GM21528 (cell line): ENCODE measurements around the gene DNAJC17.

ENCODE experiments used
- ATAC-seq: cut with Tn5 transposase; IDR thresholded peaks from one replicate; pipeline ENCODE4 v1.9.1; 2021; ENCODE audit warnings: mild to moderate bottlenecking, moderate library complexity; ENCODE audit not compliant: unreplicated experiment, low FRiP score

Gene DNAJC17, protein sequence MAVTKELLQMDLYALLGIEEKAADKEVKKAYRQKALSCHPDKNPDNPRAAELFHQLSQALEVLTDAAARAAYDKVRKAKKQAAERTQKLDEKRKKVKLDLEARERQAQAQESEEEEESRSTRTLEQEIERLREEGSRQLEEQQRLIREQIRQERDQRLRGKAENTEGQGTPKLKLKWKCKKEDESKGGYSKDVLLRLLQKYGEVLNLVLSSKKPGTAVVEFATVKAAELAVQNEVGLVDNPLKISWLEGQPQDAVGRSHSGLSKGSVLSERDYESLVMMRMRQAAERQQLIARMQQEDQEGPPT

GRCh38 chr15:40807028-40807887 is at the start of gene DNAJC17, which contains the start of gene ZFYVE19:
TSS of gene DNAJC17 (minus strand) at chr15:40807473. CDS start at chr15:40807446, 27 bp downstream.
TSS of gene ZFYVE19 (plus strand) at chr15:40807089. CDS start at chr15:40807590, 501 bp downstream.
- ATAC-seq: peak; percentile 94

GRCh38 chr15:40856746-40857145 is 49.5 kb upstream of the DNAJC17 start:
- no peak for ATAC-seq

GRCh38 chr15:40855706-40856234 is 48.5 kb upstream of the DNAJC17 start:
- ATAC-seq: no peak

GRCh38 chr15:40854161-40854560 is 46.9 kb upstream of the DNAJC17 start:
- ATAC-seq: no peak

DNA sequence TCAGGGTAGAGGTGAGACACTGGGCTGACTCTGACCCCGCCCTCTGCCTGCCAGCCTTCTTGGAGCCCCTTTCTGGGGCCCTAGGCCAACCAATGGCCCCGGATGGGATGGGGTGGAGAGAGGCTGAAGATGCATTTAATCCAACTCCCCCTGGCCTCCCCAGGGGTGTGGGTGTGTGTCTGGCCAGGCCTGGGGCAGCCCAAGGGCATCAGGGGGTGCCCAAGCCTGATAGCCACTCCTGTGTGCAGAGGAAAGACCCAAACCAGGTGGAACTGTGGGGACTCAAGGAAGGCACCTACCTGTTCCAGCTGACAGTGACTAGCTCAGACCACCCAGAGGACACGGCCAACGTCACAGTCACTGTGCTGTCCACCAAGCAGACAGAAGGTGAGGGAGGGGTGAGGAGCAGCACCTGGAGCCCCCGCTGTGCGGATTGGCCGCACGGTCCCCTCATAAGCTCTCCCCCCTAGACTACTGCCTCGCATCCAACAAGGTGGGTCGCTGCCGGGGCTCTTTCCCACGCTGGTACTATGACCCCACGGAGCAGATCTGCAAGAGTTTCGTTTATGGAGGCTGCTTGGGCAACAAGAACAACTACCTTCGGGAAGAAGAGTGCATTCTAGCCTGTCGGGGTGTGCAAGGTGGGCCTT is 46.1 kb upstream of the DNAJC17 start:
- ATAC-seq: no peak

DNA sequence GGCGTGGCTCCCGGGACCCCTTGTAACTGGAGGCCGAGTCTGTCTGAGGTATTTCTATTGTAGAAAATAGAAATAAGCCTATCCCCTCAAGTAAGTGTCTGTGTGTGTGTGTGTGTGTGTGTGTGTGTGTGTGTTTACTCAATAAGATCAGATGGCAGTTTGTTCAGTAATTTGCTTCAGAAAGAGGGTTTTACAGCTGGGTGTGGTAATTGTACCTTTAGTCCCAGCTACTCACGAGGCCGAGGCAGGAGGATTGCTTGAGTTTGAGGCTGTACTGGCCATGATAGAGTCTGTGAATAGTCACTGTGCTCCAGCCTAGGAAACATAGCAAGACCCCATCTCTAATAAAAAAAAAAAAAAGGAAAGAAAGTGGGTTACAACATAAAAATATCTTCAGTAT is 45.3 kb upstream of the DNAJC17 start:
- ATAC-seq: no peak

DNA sequence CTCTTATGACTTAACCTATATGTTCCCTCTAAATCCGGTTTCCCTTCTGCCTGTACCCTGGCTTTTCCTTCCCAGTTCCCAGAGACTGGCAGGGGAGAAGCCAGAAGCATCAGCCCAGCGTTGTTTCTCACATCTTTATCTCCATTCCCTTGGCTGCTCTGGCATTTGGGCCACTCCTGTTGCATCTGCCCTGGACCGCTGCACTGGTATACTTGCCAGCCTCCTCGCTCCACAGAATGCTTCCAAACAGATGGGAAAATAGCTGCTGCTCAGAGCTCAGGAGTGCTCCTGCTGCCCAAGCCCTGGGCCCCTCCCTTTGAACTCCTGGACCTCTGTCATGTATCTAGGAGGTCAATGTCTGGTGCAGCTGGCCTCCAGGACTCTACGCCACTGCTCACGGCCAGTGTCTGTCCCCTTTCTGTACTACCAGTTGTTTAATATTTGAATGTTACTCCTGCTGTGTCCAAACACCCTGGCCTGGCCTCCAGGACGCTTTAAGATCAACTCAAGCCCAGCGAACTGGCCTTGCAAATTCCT is 43.4 kb upstream of the DNAJC17 start:
- ATAC-seq: no peak

GRCh38 chr15:40847223-40847961 is 40.1 kb upstream of the DNAJC17 start:
- no peak for ATAC-seq

DNA sequence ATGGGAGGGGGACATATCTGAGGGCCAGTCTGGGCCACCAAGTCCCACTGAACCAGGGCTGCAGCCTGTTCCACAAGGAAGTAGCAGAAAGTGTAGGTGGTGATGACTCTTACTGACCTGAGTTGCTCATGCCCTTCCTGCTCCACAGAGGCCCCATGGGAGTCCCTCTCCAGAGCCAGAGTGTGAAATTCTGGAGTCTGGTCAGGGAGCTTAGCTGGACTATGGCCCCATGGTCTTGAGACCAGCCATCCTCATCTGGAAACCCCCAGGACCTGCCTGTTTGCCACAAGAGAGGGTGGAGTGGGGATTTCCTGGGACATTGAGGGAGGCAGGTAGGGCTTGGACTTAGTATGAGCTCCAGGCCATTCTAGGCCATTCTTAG is 39.6 kb upstream of the DNAJC17 start:
- no peak for ATAC-seq

DNA sequence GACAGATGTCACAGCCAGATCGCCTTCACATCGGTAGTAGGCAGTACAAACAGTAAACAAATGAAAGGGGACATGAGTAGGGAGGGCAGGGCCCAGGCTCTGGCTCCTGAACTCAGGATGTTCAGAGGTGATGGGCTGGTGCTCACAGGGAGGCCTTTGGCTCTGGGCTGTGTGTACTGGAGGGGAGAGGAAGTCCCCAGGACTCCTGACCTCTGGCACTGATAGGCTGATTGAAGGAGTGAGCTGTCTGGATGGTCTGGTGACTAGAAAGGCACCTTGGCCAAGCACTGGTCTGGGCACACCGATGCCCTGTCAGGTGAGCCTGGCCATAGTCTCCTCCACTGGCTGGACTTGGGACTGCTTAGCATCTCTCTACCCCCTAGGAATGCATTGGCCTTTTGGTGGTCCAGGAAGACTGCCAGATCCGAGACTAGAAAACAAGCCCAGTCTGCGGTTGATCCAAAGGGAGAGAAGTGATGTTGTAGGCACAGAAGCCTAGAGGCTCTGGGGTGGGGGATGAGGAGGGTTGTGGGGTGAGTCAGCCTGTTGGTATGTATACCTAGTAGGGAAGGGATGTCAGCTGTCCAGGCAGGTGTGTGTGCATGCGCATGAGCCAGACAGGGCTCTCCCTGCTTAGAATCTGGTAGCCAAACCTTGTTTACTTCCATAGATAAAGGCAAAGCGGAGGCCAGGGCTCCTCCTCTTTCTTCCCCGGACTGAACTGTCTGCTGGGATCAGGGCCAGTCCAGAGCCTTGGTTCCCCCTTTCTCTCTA is 38.4 kb upstream of the DNAJC17 start:
- ATAC-seq: no peak

DNA sequence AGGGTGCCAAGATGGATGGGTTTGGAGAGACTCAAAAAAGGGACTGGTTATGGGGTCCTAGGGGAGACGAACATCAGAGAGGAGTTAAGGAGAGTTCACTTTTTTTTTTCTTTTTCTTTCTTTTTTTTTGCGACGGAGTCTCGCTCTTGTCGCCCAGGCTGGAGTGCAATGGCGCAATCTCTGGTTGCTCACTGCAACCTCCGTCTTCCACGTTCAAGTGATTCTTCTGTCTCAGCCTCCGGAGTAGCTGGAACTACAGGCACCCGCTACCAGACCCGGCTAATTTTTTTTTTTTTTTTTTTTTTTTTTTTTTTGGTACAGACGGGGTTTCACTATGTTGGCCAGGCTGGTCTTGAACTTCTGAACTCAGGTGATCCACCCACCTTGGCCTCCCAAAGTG is 37.8 kb upstream of the DNAJC17 start:
- no peak for ATAC-seq

- ATAC-seq: no peak
Measured at GRCh38 chr15:40844696-40845030, 37.4 kb upstream of the DNAJC17 start.

DNA sequence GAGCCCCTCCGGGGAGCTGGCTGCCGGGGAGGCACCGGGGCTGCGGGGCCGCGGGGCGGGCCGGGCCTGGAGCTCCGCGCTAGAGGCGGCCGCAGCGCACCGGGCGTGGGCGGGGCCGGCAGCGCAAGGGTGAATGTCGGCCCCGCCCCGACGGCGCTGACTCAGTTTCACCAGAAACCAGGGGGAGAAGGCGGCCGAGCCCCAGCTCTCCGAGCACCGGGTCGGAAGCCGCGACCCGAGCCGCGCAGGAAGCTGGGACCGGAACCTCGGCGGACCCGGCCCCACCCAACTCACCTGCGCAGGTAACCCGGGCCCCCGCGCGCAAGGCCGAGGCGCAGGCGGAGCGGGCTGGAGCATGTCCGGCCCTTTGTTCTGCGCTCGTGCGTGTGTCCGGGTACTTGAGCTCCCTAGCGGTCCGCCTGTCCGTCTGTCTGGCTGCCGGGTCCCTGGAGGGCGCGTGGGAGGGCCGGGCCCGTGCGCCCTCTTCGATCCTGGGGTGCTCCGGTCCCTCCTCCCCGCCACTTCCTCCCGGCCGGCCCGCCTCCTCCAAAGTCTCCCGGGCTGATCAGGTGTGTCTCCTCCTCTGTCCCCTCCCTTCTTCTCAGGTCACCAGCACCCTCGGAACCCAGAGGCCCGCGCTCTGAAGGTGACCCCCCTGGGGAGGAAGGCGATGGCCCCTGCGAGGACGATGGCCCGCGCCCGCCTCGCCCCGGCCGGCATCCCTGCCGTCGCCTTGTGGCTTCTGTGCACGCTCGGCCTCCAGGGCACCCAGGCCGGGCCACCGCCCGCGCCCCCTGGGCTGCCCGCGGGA is 36.8 kb upstream of the DNAJC17 start, which contains the start of gene SPINT1:
SPINT1 (plus strand) TSS at position 164 of the 811 bp plus-strand sequence; CDS start at position 671, 507 bp downstream.
- no peak for ATAC-seq

GRCh38 chr15:40843261-40843884 is 36.1 kb upstream of the DNAJC17 start:
- no peak for ATAC-seq

- no peak for ATAC-seq
Measured at GRCh38 chr15:40841741-40842140, 34.5 kb upstream of the DNAJC17 start.

DNA sequence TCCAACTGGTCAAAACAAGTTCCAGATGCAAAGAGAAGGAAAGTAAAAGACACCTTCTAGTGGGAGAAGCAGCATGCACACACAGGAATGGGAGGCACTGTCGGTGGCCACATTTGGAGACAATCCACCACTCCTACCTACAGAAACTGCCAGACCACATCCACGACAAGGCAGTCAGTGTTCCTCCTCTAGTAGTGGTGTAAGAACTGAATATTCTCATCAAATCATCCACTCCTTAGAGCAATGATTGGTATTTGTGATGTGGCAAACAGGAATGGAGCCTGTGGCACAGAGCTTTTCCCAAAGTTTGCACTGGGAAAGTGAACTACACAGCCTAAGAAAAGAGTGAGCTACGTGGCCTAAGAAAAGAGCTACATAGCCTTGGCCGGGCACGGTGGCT is 31.5 kb upstream of the DNAJC17 start:
- no peak for ATAC-seq

DNA sequence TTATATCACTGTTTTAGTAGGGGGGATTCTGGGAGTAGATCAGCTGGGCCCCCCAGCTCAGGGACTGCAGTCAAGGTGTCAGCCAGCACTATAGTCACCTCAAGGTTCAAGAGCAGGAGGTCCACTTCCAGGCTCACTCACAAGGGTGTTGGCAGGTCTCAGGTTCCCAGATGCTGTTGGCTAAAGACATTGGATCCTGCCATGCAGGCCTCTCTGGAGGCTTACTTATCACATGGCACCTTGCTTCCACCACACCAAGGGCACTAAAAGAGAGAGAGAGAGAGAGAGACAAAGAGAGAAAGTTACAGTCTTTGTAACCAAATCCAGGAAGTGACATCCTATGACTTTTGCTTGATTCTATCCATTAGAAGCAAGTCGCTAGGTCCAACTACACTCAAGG is 28.7 kb upstream of the DNAJC17 start:
- no peak for ATAC-seq

GRCh38 chr15:40832903-40833302 is 25.6 kb upstream of the DNAJC17 start:
- ATAC-seq: no peak
